ENCODE results near the gene NDUFB2.
"Not testable (repeated sequence)": the region's sequence is repeated elsewhere in the genome, so short reads cannot be mapped to it uniquely, and the experiment has no call there.

NDUFB2 gene

DNA sequence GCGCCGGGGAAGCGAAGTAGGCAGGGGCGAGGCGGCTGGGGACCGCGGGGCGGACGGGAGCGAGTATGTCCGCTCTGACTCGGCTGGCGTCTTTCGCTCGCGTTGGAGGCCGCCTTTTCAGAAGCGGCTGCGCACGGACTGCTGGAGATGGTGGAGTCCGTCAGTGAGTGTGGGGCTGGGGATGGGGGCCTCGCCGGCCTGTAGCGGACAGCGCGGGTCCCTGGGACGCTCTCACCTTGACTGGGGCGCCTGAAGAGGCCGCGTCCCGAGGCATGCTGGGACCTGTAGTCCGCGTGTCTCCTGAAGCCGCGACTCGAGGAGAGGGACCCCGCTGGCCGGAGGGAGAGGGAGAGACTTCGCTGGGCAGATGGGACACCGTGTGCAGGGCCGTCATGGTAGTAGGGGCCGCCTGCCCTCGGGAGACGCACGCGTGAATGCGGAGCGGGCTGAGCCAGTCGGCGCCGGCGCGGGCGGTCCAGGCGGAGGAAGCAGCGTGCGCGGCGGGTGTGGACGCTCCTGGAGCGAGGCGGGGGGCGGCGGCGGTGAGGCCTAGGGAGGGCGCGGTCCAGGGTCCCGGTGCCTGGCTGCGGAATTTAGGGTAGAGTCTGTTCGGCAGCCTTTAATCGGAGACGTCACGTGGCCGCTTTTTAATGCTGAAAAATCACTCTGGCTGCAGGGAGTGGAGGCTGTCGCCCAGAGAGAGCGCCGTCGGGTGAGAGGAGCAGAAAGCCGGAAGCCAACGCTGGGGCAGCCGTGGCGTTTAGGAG is at the start of gene NDUFB2:
NDUFB2 (plus strand) TSS at position 29 of the 767 bp plus-strand sequence; CDS start at position 66, 37 bp downstream.
- peak; percentile 56 for DNase-seq (ENCODE audit: low read depth)

DNA sequence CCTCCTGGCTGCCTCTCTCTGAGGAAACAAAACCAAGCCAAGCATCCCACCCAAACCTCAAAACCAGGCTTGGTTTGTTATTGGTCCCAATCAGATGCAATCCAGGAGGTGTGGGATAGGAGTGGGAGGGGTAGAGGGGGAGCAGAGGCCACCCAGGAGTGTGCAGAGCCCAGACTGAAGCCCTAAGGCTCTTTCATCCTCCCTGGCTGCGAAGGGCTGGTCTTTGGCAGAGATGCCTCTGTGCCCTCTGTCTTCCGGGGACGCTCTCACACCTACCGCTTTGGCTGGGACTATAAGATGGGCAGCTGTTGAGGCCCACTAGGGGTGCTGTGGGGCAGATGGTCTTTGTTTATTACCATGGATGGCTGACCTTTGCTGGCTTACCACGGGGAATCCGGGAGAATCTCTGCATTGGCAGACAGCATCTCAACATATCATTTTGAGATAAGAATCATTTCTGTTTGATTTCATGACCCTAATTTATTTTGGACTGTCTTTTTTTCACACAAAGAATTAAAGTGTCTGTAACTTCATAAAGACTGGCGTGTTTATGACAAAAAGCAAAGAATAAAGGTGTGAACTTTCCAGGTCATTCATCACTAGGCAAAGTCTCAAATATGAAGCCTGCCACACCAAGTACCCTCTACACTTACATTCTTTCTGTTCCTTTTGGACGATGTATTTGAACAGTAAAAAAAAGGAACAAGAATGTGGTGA is 49.4 kb upstream of the NDUFB2 start:
- DNase-seq (ENCODE audit: low read depth) = no peak

DNA sequence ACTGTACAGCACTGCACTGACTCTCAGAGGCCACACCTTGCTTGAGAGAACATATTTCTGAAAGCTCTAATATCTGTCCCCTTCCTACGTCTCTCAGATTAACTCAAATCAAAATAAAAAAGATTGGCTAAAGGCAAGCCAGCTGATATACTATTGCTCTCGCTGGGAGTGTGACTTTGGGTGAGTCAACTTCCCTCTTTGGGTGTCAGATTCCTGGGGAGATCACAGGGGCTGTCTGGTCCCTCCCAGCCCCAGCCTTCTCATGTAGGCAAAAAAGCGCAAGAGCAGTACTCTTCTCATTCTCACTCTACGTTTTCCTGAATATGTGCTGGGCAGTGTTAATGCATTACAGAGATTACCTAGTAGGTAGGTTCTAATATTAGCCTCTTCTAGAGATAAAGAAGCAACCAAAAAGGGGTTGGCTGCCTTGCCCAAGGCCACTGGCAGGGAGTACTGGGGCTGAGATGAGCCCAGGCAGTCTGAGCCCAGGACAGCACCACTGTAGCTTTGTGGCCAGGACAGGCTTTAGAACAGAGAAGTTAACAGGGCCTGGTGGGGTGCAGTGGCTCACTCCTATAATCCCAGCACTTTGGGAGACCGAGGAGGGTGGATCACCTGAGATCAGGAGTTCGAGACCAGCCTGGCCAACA is 46.8 kb upstream of the NDUFB2 start:
- no peak for DNase-seq (ENCODE audit: low read depth)

DNA sequence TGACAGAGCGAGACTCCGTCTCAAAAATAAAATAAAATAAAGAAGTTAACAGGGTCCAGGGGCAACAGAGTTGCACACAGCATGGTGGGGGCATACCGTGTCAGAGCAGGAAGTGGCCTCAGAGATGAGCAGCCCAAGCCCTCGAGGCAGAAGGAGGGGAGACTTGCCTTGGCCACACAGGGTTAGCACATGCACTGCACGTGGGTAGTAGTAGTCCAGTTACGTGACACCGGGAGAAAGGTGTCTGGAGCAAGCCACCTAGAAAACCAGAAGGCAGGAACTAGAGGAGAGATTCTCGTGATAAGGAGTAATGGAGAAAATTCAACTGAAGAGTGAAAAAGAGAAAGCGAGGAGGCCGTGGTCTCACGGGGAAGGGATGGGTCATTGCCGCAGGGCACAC is 46.1 kb upstream of the NDUFB2 start:
- DNase-seq (ENCODE audit: low read depth) = no peak

DNA sequence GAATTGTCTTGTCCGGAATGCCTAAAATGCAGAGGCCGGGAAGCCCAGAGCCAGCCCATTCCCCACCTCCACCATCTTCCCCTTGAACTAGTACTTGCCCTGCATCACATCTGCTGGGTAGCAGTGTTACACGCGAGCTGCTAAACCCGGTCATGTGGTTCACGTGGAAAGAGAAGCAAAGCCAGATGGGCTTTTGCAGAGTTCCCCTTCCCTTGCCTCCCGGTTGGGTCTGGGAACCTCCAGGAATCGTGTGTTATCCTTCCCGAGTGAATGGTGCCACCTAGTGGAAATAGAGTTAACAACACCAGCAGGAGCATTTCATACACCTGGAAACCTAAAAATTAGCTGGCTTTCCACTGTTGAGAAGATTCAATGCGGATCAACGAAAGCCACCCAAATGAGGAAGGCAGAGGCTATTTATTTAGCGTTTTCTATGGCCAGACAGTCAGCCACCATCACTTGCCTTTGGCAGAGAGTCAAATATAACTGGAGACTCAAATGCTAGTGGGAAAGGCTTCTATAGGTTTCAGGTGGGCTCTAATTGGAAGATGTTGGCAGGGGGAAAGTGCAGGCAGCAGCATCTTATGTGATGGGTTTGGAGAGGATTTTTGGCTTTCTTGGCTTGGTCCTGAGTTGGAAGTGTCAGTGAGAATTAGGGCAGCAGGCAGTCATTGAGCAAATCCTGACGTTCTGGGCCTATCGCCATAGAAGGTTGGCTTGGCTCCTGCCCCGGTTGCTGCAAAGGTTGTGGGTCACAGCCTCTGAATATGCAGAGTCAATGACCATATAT is 43.0 kb upstream of the NDUFB2 start:
- DNase-seq (ENCODE audit: low read depth) = no peak

DNA sequence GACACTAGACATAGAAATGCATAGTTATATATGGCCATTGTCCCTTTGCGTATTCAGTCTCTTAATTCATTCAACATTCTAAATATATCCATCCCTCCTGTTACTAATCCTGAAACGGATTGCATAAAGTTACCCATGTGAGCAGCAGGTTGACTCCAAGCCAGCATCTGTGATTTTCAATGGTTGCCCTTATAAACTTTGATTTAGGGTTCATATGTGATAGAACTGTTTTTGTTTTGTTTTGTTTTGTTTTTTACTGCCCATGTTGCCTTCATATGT is 42.5 kb upstream of the NDUFB2 start:
- DNase-seq (ENCODE audit: low read depth) = no peak

DNA sequence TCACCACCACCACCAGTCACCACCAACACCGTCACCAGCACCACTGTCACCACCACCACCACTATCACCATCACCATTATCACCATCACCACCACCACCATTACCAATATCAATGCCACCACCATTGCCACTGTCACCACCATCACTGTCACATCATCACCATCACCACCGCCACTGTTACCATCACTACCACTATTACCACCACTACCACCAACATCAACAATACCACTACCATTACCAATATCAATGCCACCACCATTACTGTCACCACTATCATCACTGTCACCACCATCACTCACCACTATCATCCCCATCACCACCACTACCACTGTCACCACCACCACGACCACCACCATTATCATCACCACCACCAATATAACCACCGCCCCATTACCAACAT is 41.8 kb upstream of the NDUFB2 start:
- DNase-seq (ENCODE audit: low read depth) = no peak

DNA sequence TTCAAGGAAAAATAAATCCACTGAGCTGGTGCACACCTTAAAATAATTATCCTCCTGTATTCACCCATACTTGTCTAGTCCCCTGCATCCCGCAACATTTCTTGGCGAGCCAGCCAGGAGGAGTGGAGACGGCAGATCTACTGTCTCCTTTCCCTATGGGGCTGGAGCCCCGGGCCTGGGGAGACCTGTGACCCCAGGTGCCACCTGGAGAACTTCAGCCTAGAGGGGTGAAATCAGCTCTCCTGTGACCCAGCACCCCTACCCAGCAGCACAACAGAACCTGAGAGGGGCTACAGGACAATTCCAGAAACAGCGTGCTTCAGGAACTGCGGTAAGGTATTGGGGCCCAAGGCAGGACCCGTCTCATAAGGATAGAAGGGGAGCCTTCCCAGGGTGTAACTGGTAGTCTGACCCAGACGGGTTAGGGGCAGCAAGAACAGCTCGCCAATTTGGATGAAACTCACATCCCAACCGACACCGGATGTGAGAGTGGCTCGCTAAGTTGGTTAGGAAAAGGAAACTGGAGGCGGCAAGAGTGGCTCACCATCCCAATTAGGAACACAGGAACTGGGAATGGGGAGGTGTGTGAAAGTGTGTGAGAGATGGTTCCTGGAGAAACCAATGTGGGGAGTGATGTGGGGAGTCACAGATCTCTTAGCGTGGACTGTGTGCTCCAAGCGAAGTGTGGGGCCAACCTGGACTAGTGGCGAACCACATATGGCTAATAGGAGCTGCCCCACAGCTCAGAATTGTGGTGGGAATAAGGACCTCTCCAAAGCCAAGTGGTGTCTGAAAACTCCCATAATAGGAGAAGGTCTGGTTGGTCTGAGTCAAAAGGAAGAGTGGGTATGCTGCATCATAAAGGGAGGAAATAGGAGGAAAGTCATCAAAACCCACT is 40.7 kb upstream of the NDUFB2 start:
- no peak for DNase-seq (ENCODE audit: low read depth)

DNA sequence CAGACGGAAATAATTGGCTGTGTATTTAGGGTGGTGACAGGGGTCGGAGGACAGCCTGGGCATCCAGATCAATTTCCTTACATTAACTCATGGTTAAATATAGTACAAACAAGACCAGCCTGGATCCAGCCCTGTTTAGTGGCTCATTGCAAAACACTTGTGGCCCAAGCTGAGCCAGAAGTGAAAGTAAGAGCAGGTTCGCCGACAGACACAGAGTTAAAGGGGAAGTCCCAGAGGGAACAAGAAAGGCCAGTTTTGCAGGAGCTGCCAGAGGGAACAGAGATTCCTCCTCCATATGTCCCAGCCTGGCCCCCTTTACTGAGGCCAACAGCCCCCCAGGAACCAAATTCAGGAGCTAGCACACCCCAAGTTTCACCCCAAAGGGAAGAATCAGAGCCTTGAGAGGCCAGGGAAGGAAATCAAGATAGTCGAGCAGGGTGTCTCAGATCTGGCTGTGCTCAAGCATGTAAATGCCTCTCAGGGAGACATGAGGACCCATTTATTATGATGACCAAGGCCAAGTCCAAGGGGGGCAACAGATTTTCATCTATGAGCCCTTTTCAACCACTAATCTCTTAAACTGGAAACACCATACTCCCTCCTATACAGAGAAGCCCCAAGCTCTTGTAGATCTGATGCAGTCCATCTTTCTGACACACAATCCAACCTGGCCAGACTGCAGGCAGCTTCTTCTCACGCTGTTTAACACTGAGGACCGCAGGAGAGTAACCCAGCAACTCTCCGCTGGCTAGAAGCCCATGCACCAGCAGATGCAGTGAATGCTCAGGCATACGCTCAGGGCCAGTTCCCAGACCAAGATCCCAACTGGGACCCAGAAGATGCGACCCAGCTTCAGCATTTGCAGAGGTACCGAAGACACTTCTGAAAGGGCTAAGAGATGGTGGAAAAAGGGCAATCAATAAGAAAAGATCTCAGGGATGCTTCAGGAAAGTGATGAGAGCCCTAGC is 39.7 kb upstream of the NDUFB2 start:
- DNase-seq (ENCODE audit: low read depth) = no peak

DNA sequence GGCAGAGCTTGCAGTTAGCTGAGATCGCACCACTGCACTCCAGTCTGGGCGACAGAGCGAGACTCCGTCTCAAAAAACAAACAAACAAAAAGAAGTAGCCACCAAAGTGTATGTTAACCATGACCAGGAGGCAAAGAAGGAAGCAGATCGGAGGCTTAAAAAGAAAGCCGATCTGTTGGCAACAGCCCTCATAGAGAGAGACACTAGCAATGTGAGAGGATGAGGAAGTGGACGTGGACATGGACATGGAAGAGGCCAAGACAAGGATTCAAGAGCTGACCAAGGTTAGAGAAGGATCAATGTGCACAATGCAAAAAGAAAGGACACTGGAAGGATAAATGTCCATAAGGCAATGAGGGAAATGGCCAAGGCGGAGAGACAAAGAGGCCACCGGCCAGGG is 38.6 kb upstream of the NDUFB2 start:
- no peak for DNase-seq (ENCODE audit: low read depth)

DNA sequence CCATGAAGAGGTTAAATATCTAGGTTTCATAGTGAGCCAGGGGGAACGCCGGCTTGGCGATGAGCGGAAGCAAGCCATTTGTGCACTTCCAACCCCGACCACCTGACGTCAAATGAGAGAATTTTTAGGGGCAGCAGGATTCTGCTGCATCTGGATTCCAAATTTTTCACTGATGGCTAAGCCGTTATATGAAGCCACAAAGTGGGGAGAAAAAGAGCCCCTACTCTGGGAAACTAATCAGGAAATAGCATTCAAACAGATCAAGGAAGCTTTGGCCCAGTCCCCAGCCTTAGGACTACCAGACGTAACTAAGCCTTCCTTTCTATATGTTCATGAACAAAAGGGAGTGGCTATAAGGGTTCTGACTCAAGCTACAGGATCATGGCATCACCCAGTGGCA is 36.7 kb upstream of the NDUFB2 start:
- DNase-seq (ENCODE audit: low read depth) = no peak

DNA sequence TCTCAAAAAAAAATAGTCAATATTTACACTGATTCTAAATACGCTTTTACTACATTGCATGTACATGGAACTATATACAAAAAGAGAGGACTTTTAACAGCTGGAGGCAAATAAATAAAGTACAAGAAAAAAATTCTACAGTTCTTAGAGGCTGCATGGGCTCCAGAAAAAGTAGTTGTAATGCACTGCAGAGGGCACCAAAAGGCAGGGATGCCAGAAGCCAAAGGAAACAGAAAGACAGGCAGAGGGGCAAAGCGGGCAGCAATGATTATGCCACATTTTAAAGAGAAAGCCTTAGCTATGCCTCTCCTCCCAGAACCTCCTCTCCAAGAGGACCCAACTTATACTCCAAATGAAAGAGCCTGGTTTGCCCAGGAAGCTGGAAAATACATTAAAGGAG is 35.4 kb upstream of the NDUFB2 start:
- no peak for DNase-seq (ENCODE audit: low read depth)

DNA sequence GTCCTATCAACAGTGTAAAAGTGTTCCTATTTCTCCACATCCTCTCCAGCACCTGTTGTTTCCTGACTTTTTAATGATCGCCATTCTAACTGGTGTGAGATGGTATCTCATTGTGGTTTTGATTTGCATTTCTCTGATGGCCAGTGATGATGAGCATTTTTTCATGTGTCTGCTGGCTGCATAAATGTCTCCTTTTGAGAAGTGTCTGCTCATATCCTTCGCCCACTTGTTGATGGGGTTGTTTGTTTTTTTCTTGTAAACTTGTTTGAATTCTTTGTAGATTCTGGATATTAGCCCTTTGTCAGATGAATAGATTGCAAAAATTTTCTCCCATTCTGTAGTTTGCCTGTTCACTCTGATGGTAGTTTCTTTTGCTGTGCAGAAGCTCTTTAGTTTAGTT is 33.6 kb upstream of the NDUFB2 start:
- not testable (repeated sequence) for DNase-seq (ENCODE audit: low read depth)

DNA sequence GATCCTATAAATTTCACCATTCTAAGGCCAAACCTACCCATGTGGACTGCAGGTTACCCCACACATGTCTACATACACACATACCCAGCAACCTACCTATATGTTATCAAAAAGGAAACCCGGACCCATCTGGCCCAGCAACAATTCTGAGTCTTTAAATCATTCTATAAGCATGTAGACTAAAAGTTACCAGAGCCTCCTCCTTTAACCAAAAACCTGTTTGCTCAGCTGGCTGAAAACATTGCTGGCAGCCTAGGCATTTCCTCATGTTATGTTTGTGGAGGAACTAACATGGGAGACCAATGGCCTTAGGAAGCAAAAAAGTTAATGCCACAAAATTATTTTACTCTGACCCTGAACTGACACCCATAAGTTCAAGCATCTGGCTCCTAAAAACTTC is 29.0 kb upstream of the NDUFB2 start:
- no peak for DNase-seq (ENCODE audit: low read depth)

DNA sequence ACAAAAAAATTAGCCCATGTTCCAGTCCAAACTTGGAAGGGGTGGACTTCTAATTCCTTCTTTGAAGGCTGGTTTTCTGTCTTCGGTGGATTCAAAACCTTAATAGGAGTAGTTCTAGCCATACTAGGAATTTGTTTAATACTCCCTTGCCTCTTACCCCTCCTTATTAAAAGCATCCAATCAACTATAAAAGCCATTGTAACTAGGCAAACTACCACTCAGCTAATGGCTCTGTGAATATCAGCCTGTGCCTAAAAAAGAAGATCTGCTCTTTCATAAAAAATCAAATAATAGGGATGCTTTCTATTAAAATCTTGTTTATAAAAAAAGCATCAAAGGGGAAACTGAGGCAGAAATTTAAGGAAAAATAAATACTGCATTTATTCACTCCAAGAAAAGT is 27.9 kb upstream of the NDUFB2 start:
- DNase-seq (ENCODE audit: low read depth) = no peak

DNA sequence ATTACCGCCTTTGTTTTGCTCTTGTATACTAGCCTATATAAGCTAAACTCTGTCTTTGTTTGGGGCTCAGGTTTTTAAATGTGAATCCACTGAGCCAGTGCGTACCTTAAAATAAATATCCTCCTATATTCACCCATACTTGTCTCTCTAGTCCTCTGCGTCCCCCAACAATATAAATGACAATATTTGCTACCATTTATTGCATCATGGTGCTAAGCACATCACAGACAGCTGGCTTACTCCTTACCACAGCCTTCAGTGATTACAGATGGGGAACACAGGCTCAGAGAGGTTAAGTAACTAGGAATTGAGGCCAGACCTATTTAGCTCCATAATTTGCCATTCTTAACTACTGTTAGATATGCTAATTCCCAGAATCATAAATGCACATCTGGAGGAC is 27.2 kb upstream of the NDUFB2 start:
- no peak for DNase-seq (ENCODE audit: low read depth)

DNA sequence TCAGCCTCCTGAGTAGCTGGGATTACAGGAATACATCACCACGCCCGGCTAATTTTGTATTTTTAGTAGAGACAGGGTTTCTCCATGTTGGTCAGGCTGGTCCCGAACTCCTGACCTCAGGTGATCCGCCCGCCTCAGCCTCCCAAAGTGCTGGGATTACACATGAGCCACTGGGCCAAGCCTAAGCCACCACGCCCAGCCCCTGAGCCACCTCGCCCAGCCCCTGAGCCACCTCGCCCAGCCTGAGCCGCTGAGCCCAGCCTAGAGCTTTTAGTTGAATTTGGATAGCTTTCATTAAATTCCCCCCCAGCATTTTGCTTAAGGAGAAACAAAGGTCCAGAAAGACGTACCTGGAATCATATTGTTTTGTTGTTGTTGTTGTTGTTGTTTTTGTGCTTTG is 26.6 kb upstream of the NDUFB2 start:
- not testable (repeated sequence) for DNase-seq (ENCODE audit: low read depth)

DNA sequence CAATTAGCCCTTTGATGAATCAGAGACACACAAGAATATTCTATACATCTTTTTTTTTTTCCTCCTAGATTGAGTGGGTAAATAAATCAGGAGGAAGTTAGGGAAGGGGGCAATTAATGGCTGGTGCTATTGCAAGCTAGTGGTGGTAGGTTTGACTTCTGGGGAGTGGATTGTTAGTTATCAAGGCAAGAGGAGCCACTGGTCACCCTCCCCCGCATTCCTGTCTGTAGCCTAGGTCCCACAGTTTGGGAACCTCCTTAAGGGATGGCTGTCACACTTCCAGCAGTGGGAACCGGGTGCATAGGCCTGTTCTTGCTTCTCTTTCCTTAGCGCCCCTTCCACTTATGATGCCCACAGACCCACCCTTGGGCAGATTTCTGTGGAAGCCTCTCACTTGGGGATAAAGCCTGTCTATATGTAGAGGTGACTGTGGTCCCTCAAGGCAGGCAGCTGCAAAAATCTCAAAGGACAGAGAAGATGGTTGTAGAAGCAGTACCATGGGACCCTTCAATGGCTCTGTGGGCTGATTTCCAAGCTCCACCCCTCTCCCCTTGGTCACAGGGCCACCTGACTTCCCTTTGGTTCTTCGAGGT is 26.1 kb upstream of the NDUFB2 start:
- no peak for DNase-seq (ENCODE audit: low read depth)

DNA sequence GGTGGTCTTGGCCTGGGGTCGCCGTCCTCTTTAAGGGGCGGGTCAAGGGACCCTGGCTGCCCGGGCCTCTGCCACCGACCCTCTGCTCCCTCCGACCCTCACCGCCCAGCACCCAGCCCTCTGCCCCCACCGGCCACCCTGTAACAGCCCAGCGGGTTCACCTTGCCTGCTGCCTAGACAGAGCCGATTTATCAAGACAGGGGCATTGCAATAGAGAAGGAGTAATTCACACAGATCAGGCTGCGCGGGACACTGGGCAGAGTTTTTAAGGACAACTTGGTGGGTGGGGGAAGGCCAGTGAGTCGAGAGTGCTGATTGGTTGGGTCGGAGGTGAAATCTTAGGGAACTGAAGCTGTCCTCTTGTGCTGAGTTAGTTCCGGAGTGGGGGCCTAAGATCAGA is 24.5 kb upstream of the NDUFB2 start:
- no peak for DNase-seq (ENCODE audit: low read depth)

All from stimulated activated CD8-positive, alpha-beta memory T cell treated with anti-CD3 and anti-CD28 coated beads, Interleukin-4, amount 100 ng/mL, for 24 hours (primary cell).